ENCODE measurements around the gene TMEM178B.

DNA sequence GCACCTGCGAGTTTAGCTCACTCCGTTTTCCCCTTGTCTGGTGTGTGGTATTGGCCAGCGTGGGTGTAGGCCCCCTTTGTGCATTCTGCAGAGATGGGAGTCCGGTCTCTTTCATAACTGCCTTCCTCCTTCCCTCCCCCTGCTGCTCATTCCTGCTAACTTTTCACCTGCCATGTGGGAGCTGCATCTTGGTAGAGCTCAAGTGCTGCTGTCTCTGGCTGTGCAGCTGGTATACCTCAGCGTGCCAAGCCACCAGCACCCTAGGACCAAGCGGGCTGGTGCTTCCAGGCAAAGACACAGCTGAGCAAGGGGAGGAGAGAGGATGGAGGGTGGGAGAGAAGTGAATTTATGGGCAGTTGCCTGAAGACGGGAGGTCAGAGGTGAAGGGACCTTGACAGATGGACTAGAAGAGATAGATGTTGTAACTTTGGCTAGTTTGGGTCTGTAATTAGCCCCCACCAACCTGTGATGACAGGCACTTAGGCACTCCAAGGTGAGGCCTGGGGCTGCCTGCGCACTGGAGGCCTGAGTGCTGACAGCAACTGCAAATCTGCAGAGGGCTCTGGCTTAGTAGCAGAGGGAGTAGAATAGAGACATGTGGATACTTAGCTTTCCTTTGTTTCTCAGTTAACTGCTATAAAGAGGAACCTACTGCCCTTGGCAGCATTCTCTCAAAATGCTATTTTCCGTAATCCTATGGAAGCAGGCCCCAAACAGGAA, 328.6 kb downstream of the TMEM178B start:
- TF ChIP-seq POLR2AphosphoS5 (IDR thresholded peaks at IDR 0.05) (no peak), POLR2A (IDR thresholded peaks at IDR 0.05) (no peak)
- TF ChIP-seq, protein P1, sequence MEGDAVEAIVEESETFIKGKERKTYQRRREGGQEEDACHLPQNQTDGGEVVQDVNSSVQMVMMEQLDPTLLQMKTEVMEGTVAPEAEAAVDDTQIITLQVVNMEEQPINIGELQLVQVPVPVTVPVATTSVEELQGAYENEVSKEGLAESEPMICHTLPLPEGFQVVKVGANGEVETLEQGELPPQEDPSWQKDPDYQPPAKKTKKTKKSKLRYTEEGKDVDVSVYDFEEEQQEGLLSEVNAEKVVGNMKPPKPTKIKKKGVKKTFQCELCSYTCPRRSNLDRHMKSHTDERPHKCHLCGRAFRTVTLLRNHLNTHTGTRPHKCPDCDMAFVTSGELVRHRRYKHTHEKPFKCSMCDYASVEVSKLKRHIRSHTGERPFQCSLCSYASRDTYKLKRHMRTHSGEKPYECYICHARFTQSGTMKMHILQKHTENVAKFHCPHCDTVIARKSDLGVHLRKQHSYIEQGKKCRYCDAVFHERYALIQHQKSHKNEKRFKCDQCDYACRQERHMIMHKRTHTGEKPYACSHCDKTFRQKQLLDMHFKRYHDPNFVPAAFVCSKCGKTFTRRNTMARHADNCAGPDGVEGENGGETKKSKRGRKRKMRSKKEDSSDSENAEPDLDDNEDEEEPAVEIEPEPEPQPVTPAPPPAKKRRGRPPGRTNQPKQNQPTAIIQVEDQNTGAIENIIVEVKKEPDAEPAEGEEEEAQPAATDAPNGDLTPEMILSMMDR (IDR thresholded peaks at IDR 0.05): no peak

Data from sigmoid colon (tissue), 4 donors.